ENCODE measurements around the gene TIMP2. TPM values are rescaled to one million over a fixed set of nuclear protein-coding genes. Genes with fewer than 3 reads are reported as not detected.
A peak's percentile ranks its signal among the peaks of the same experiment; 100 is the strongest.

Gene TIMP2
- total and polyA plus RNA-seq, 2 of the 8 experiments (the other 6 are each of a cell fraction or from before 2014, with no cell fraction given) = 18.2 to 43.3 TPM

GRCh38 chr17:78828470-78829185, 96.6 kb downstream of the TIMP2 start (continued):
- TF ChIP-seq RAD21 (IDR thresholded peaks at IDR 0.05 in 1 of 2, conservative IDR thresholded peaks at IDR 0.05 in 1 of 2; ENCODE audit: low read depth in 2 of 2, low read length in 2 of 2) (peak in 1 of 2 experiments; percentile 28; a peak in 2 of 4 replicates), JUN (IDR thresholded peaks at IDR 0.05; ENCODE audit: low read depth, low read length) (no peak)

Measured in H1 (cell line).